Mesendoderm (in vitro differentiated cells): ENCODE data around the gene GRB14.

Experiments
- DNase-seq: peaks from one replicate; pipeline ENCODE4 v3.0.0; 2013
- H2AK5ac ChIP-seq: 2 replicates; pipeline ENCODE4 v1.6.1; 2013; ENCODE audit warnings: low read length, inconsistent platforms
- H2BK120ac ChIP-seq: 2 replicates; pipeline ENCODE4 v1.6.1; 2013; ENCODE audit warnings: low read depth, mild to moderate bottlenecking, low read length, moderate library complexity, mixed read lengths
- H2BK15ac ChIP-seq: replicated peaks from 2 replicates; pipeline ENCODE4 v1.6.1; 2013; ENCODE audit warnings: low read depth, mild to moderate bottlenecking, moderate library complexity
- H2BK5ac ChIP-seq: 2 replicates; pipeline ENCODE4 v1.6.1; 2013; ENCODE audit warnings: low read length, inconsistent platforms
- H3K18ac ChIP-seq: 2 replicates; pipeline ENCODE4 v1.6.1; 2013; ENCODE audit warnings: mild to moderate bottlenecking, low read length, mixed read lengths
- H3K23ac ChIP-seq: one replicate; pipeline ENCODE4 v1.6.1; 2013; ENCODE audit warnings: low read length
- H3K27ac ChIP-seq: 2 replicates; pipeline ENCODE4 v1.5.1; 2013; ENCODE audit warnings: low read depth, mild to moderate bottlenecking, inconsistent platforms, low read length, moderate library complexity
- H3K27me3 ChIP-seq: 2 replicates; pipeline ENCODE4 v1.6.1; 2013; ENCODE audit warnings: low read length, control low read depth, mild to moderate bottlenecking, inconsistent platforms; ENCODE audit not compliant: insufficient read depth, poor library complexity
- H3K36me3 ChIP-seq: 2 replicates; pipeline ENCODE4 v1.6.1; 2013; ENCODE audit warnings: low read length, inconsistent platforms; ENCODE audit not compliant: control insufficient read depth, insufficient read depth
- H3K4ac ChIP-seq: one replicate; pipeline ENCODE4 v1.6.1; 2013; ENCODE audit warnings: low read depth, mild to moderate bottlenecking, low read length, moderate library complexity
- H3K4me1 ChIP-seq: 2 replicates; pipeline ENCODE4 v1.6.1; 2013; ENCODE audit warnings: low read depth, low read length, inconsistent platforms; ENCODE audit not compliant: control insufficient read depth
- H3K4me2 ChIP-seq: 2 replicates; pipeline ENCODE4 v1.6.1; 2013; ENCODE audit warnings: low read length
- H3K4me3 ChIP-seq: 2 replicates; pipeline ENCODE4 v1.5.1; 2013; ENCODE audit warnings: mild to moderate bottlenecking, low read length
- H3K56ac ChIP-seq: one replicate; pipeline ENCODE4 v1.6.1; 2013; ENCODE audit warnings: low read length
- H3K79me1 ChIP-seq: 2 replicates; pipeline ENCODE4 v1.6.1; 2013; ENCODE audit warnings: low read length, inconsistent platforms
- H3K79me2 ChIP-seq: 2 replicates; pipeline ENCODE4 v1.6.1; 2013; ENCODE audit warnings: mild to moderate bottlenecking, low read length; ENCODE audit not compliant: control insufficient read depth, insufficient read depth
- H3K9ac ChIP-seq: 2 replicates; pipeline ENCODE4 v1.6.1; 2013; ENCODE audit warnings: low read length, inconsistent platforms
- H4K5ac ChIP-seq: one replicate; pipeline ENCODE4 v1.6.1; 2013; ENCODE audit warnings: low read length
- H4K8ac ChIP-seq: one replicate; pipeline ENCODE4 v1.6.1; 2013; ENCODE audit warnings: low read depth, mild to moderate bottlenecking, control low read depth, low read length, moderate library complexity
- WGBS: extraction: QIAGEN DNeasy Blood & Tissue Kit; methylation state at CpG from one replicate; pipeline ENCODE4 v1.1.7; 2013; ENCODE audit warnings: low lambda C conversion rate, missing lambda C conversion rate; ENCODE audit not compliant: insufficient coverage; ENCODE audit errors: extremely low coverage; 5-methylcytosine and 5-hydroxymethylcytosine counted together

Gene GRB14

GRCh38 chr2:164504253-164504652, 117.0 kb downstream of the GRB14 start:
- H3K18ac ChIP-seq: no peak overlapping the region
- H2AK5ac ChIP-seq: no peak overlapping the region
- H3K4me1 ChIP-seq: no peaks in the 10 kb centered on the region
- H3K4me3 ChIP-seq: no peak overlapping the region
- no peak overlapping the region for H3K4me2 ChIP-seq
- no peaks in the 10 kb centered on the region for H3K27me3 ChIP-seq
- H3K4ac ChIP-seq: no peak overlapping the region
- H3K27ac ChIP-seq: no peak overlapping the region
- H4K8ac ChIP-seq: no peak overlapping the region
- no peak overlapping the region for H3K9ac ChIP-seq
- no CpG with 5 or more reads among the region's 4 CpGs for WGBS
- no peak overlapping the region for H3K23ac ChIP-seq
- no peak overlapping the region for H2BK5ac ChIP-seq
- no peak overlapping the region for H3K56ac ChIP-seq
- H2BK120ac ChIP-seq: no peak overlapping the region
- DNase-seq: peak; percentile 84
- no peaks in the 10 kb centered on the region for H3K36me3 ChIP-seq
- H3K79me2 ChIP-seq: no peaks in the 10 kb centered on the region
- no peak overlapping the region for H2BK15ac ChIP-seq
- no peak overlapping the region for H4K5ac ChIP-seq
- no peaks in the 10 kb centered on the region for H3K79me1 ChIP-seq

GRCh38 chr2:164498836-164499235, 122.4 kb downstream of the GRB14 start:
- Histone ChIP-seq H3K79me2 (no peaks in the 10 kb centered on the region), H3K23ac (no peak overlapping the region), H3K27me3 (no peaks in the 10 kb centered on the region), H3K79me1 (no peaks in the 10 kb centered on the region), H2BK15ac (no peak overlapping the region), H3K4me2 (no peak overlapping the region), H3K4me3 (no peak overlapping the region), H3K27ac (no peak overlapping the region), H3K36me3 (no peaks in the 10 kb centered on the region), H2AK5ac (no peak overlapping the region), H3K9ac (no peak overlapping the region), H3K56ac (no peak overlapping the region), H3K4ac (no peak overlapping the region), H2BK120ac (no peak overlapping the region), H4K8ac (no peak overlapping the region), H2BK5ac (no peak overlapping the region), H3K4me1 (peaks cover 1% of the 10 kb centered on the region), H3K18ac (no peak overlapping the region), H4K5ac (no peak overlapping the region)
- DNase-seq: no peak
- WGBS: no CpG with 5 or more reads among the region's 2 CpGs

GRCh38 chr2:164496881-164497280, 124.4 kb downstream of the GRB14 start:
- no peak for DNase-seq
- no peak overlapping the region for H4K5ac ChIP-seq
- H3K27me3 ChIP-seq: no peaks in the 10 kb centered on the region
- H4K8ac ChIP-seq: no peak overlapping the region
- no peak overlapping the region for H2BK120ac ChIP-seq
- H2BK15ac ChIP-seq: no peak overlapping the region
- H3K9ac ChIP-seq: no peak overlapping the region
- no peaks in the 10 kb centered on the region for H3K36me3 ChIP-seq
- H3K23ac ChIP-seq: no peak overlapping the region
- no peak overlapping the region for H3K18ac ChIP-seq
- H3K56ac ChIP-seq: no peak overlapping the region
- H3K4me1 ChIP-seq: peaks cover 1% of the 10 kb centered on the region
- no peaks in the 10 kb centered on the region for H3K79me1 ChIP-seq
- H3K27ac ChIP-seq: no peak overlapping the region
- no peaks in the 10 kb centered on the region for H3K79me2 ChIP-seq
- no CpG with 5 or more reads among the region's 5 CpGs for WGBS
- H3K4me2 ChIP-seq: no peak overlapping the region
- H2BK5ac ChIP-seq: no peak overlapping the region
- H3K4me3 ChIP-seq: no peak overlapping the region
- H2AK5ac ChIP-seq: no peak overlapping the region
- no peak overlapping the region for H3K4ac ChIP-seq

- DNase-seq: no peak
Measured at GRCh38 chr2:164496421-164496820, 124.9 kb downstream of the GRB14 start.

GRCh38 chr2:164495491-164496223, 125.6 kb downstream of the GRB14 start:
- H2AK5ac ChIP-seq: no peak overlapping the region
- H3K36me3 ChIP-seq: no peaks in the 10 kb centered on the region
- no peak overlapping the region for H3K27ac ChIP-seq
- H2BK15ac ChIP-seq: no peak overlapping the region
- no peak overlapping the region for H3K4ac ChIP-seq
- no CpG with 5 or more reads among the region's 6 CpGs for WGBS
- H3K79me2 ChIP-seq: no peaks in the 10 kb centered on the region
- H4K8ac ChIP-seq: no peak overlapping the region
- no peak overlapping the region for H3K56ac ChIP-seq
- no peak overlapping the region for H3K4me3 ChIP-seq
- H3K18ac ChIP-seq: no peak overlapping the region
- H3K27me3 ChIP-seq: no peaks in the 10 kb centered on the region
- no peak overlapping the region for H3K4me2 ChIP-seq
- DNase-seq: peak; percentile 79
- H3K9ac ChIP-seq: no peak overlapping the region
- H2BK120ac ChIP-seq: no peak overlapping the region
- H4K5ac ChIP-seq: no peak overlapping the region
- H3K79me1 ChIP-seq: no peaks in the 10 kb centered on the region
- peaks cover 1% of the 10 kb centered on the region for H3K4me1 ChIP-seq
- no peak overlapping the region for H2BK5ac ChIP-seq
- H3K23ac ChIP-seq: no peak overlapping the region

More at GRCh38 chr2:164496421-164496820, 124.9 kb downstream of the GRB14 start:
- Histone ChIP-seq H3K79me2 (no peaks in the 10 kb centered on the region), H4K8ac (no peak overlapping the region), H3K4me1 (peaks cover 1% of the 10 kb centered on the region), H3K23ac (no peak overlapping the region), H4K5ac (no peak overlapping the region), H3K27me3 (no peaks in the 10 kb centered on the region), H2BK120ac (no peak overlapping the region), H3K36me3 (no peaks in the 10 kb centered on the region), H3K9ac (no peak overlapping the region), H2BK5ac (no peak overlapping the region), H3K4me3 (no peak overlapping the region), H3K4me2 (no peak overlapping the region), H2AK5ac (no peak overlapping the region), H3K27ac (no peak overlapping the region), H3K79me1 (no peaks in the 10 kb centered on the region), H2BK15ac (no peak overlapping the region), H3K18ac (no peak overlapping the region), H3K56ac (no peak overlapping the region), H3K4ac (no peak overlapping the region)
- 100% methylated on average over 1 of the region's 3 CpGs for WGBS

GRCh38 chr2:164485541-164485940, 135.7 kb downstream of the GRB14 start:
- H3K18ac ChIP-seq: no peak overlapping the region
- WGBS: no CpG with 5 or more reads among the region's 1 CpG
- no peak overlapping the region for H2AK5ac ChIP-seq
- H3K23ac ChIP-seq: no peak overlapping the region
- H2BK15ac ChIP-seq: no peak overlapping the region
- no peaks in the 10 kb centered on the region for H3K79me1 ChIP-seq
- H3K79me2 ChIP-seq: no peaks in the 10 kb centered on the region
- H3K56ac ChIP-seq: no peak overlapping the region
- no peak overlapping the region for H3K4ac ChIP-seq
- no peaks in the 10 kb centered on the region for H3K4me1 ChIP-seq
- DNase-seq: no peak
- H2BK5ac ChIP-seq: no peak overlapping the region
- H4K8ac ChIP-seq: no peak overlapping the region
- no peak overlapping the region for H3K27ac ChIP-seq
- H3K36me3 ChIP-seq: no peaks in the 10 kb centered on the region
- no peak overlapping the region for H4K5ac ChIP-seq
- no peaks in the 10 kb centered on the region for H3K27me3 ChIP-seq
- H3K9ac ChIP-seq: no peak overlapping the region
- no peak overlapping the region for H3K4me3 ChIP-seq
- H2BK120ac ChIP-seq: no peak overlapping the region
- no peak overlapping the region for H3K4me2 ChIP-seq
